Measurements from ENCODE around the gene NOD1.

Gene NOD1

DNA sequence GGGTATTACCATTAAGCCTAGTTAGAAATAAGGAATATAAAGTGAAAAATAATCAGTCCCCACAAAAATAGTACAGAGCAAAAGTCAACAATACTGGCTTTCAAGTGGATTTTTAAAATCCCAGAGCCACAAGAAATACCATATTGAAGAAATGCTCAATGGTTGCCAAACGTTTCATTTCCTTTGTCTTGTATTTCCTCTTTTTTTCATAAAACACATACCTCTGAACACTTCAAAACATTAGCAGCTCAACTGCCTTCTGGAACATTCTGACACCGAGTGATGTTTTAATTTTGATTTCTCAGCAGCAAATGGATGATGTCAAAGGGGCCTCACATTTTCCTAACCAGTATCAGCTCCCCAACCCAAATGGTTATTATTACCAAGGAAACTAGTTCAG is 10.5 kb downstream of the NOD1 start:
- Histone ChIP-seq H3K23ac (ENCODE audit: low read depth, low read length, poor library complexity) (no peak overlapping the region), H4K8ac (ENCODE audit: low read depth, low read length) (no peak overlapping the region), H3K4me1 (ENCODE audit: control insufficient read depth in 2 of 2, insufficient read depth in 1 of 2, low read depth in 1 of 2, low read length in 2 of 2) (peaks cover 23 to 24% of the 10 kb centered on the region in 2 donors), H3K27ac (replicated peaks; ENCODE audit: low read length) (no peak overlapping the region), H3K4me3 (ENCODE audit: low read length in 2 of 2) (no peak overlapping the region), H3K79me1 (ENCODE audit: low read depth, low read length) (no peaks in the 10 kb centered on the region), H2BK120ac (ENCODE audit: low read depth, low read length) (no peak overlapping the region), H3K27me3 (ENCODE audit: control insufficient read depth in 3 of 3, insufficient read depth in 3 of 3, low read depth in 1 of 3, low read length in 3 of 3) (no peaks in the 10 kb centered on the region), H2BK15ac (ENCODE audit: low read length) (no peak overlapping the region), H2AFZ (ENCODE audit: low read length) (no peak overlapping the region), H3K4ac (ENCODE audit: low read length) (no peak overlapping the region), H3K9ac (ENCODE audit: low read depth, low read length, poor library complexity) (no peak overlapping the region), H3K36me3 (replicated peaks in 1 of 2; ENCODE audit: control insufficient read depth in 2 of 2, insufficient read depth in 2 of 2, low read length in 2 of 2) (no peaks in the 10 kb centered on the region), H3K14ac (ENCODE audit: low read length) (no peak overlapping the region), H2AK5ac (ENCODE audit: low read depth, low read length) (no peak overlapping the region), H3K4me2 (ENCODE audit: insufficient read depth, low read length, poor library complexity, severe bottlenecking) (no peak overlapping the region), H2BK5ac (ENCODE audit: low read length) (no peak overlapping the region), H2BK12ac (ENCODE audit: low read length) (no peak overlapping the region), H3K18ac (ENCODE audit: low read length) (no peak overlapping the region), H3K9me3 (replicated peaks in 1 of 2; ENCODE audit: control insufficient read depth in 2 of 2, insufficient read depth in 1 of 2, low read depth in 1 of 2, low read length in 2 of 2) (no peaks in the 10 kb centered on the region), H4K91ac (ENCODE audit: low read depth, low read length, poor library complexity) (no peak overlapping the region)
- WGBS, 2 donors (ENCODE audit: extremely low coverage in 2 of 2, insufficient read length in 2 of 2, insufficient replicate concordance in 1 of 2), result no CpG with 5 or more reads among the region's 2 CpGs
- DNase-seq (ENCODE audit: low spot score), result no peak

DNA sequence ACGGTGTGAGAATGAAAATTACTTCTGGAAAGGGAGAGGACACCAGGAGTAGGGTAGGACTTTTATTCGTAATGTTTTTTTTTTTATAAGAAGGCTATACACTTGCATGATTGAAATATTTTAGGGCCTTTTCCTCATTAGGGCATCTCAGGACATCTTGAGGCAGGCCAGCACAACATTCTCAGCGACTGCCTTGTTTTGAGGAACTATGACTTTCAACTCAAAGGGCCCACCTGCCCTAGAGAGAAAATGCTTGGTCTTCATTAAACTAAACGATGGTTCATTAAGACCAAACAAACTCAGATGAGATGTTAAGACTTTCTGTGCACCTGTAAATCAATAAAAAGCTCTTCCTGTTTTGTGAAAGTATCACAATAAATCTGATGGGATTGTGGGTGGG is 11.3 kb downstream of the NOD1 start:
- Histone ChIP-seq H2BK12ac (ENCODE audit: low read length) (no peak overlapping the region), H2AFZ (ENCODE audit: low read length) (no peak overlapping the region), H2AK5ac (ENCODE audit: low read depth, low read length) (no peak overlapping the region), H3K9me3 (replicated peaks in 1 of 2; ENCODE audit: control insufficient read depth in 2 of 2, insufficient read depth in 1 of 2, low read depth in 1 of 2, low read length in 2 of 2) (no peaks in the 10 kb centered on the region), H3K4ac (ENCODE audit: low read length) (no peak overlapping the region), H2BK120ac (ENCODE audit: low read depth, low read length) (no peak overlapping the region), H3K9ac (ENCODE audit: low read depth, low read length, poor library complexity) (no peak overlapping the region), H3K79me1 (ENCODE audit: low read depth, low read length) (no peaks in the 10 kb centered on the region), H3K14ac (ENCODE audit: low read length) (no peak overlapping the region), H4K91ac (ENCODE audit: low read depth, low read length, poor library complexity) (no peak overlapping the region), H3K27me3 (ENCODE audit: control insufficient read depth in 3 of 3, insufficient read depth in 3 of 3, low read depth in 1 of 3, low read length in 3 of 3) (no peaks in the 10 kb centered on the region), H2BK5ac (ENCODE audit: low read length) (no peak overlapping the region), H3K23ac (ENCODE audit: low read depth, low read length, poor library complexity) (no peak overlapping the region), H4K8ac (ENCODE audit: low read depth, low read length) (no peak overlapping the region), H3K18ac (ENCODE audit: low read length) (no peak overlapping the region), H3K36me3 (replicated peaks in 1 of 2; ENCODE audit: control insufficient read depth in 2 of 2, insufficient read depth in 2 of 2, low read length in 2 of 2) (no peaks in the 10 kb centered on the region), H2BK15ac (ENCODE audit: low read length) (no peak overlapping the region), H3K4me2 (ENCODE audit: insufficient read depth, low read length, poor library complexity, severe bottlenecking) (no peak overlapping the region), H3K4me1 (ENCODE audit: control insufficient read depth in 2 of 2, insufficient read depth in 1 of 2, low read depth in 1 of 2, low read length in 2 of 2) (peaks cover 23 to 24% of the 10 kb centered on the region in 2 donors), H3K27ac (replicated peaks; ENCODE audit: low read length) (no peak overlapping the region), H3K4me3 (ENCODE audit: low read length in 2 of 2) (no peak overlapping the region)
- DNase-seq (ENCODE audit: low spot score), result no peak
- WGBS, 2 donors (ENCODE audit: extremely low coverage in 2 of 2, insufficient read length in 2 of 2, insufficient replicate concordance in 1 of 2), result no CpG with 5 or more reads among the region's 4 CpGs

DNA sequence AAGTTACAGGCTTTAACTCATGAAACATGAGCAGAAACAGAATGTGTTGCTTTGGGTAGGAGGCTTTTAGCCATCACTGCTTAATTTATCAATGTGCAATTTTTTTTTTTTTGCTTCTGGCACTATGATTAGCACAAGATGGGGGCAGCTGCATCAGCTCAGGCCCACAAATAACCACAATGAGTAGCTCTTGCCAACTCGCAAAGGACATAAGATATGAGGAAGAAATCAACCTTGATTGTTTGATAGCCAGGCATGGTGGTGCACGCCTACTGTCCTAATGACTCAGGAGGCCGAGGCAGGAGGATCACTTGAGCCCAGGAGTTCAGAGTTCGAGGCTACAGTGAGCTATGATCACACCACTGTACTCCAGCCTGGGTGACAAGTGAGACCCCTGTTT is 12.3 kb downstream of the NOD1 start:
- no peaks in the 10 kb centered on the region for H3K79me1 ChIP-seq (ENCODE audit: low read depth, low read length)
- H3K4me2 ChIP-seq (ENCODE audit: insufficient read depth, low read length, poor library complexity, severe bottlenecking), result no peak overlapping the region
- H3K36me3 ChIP-seq (replicated peaks in 1 of 2; ENCODE audit: control insufficient read depth in 2 of 2, insufficient read depth in 2 of 2, low read length in 2 of 2), result no peaks in the 10 kb centered on the region
- no peak overlapping the region for H2AFZ ChIP-seq (ENCODE audit: low read length)
- H3K27me3 ChIP-seq (ENCODE audit: control insufficient read depth in 3 of 3, insufficient read depth in 3 of 3, low read depth in 1 of 3, low read length in 3 of 3), result no peaks in the 10 kb centered on the region
- H2AK5ac ChIP-seq (ENCODE audit: low read depth, low read length), result no peak overlapping the region
- H3K18ac ChIP-seq (ENCODE audit: low read length), result no peak overlapping the region
- no peaks in the 10 kb centered on the region for H3K9me3 ChIP-seq (replicated peaks in 1 of 2; ENCODE audit: control insufficient read depth in 2 of 2, insufficient read depth in 1 of 2, low read depth in 1 of 2, low read length in 2 of 2)
- no peak overlapping the region for H4K8ac ChIP-seq (ENCODE audit: low read depth, low read length)
- no peak overlapping the region for H3K14ac ChIP-seq (ENCODE audit: low read length)
- no peak overlapping the region for H2BK15ac ChIP-seq (ENCODE audit: low read length)
- H3K4me3 ChIP-seq (ENCODE audit: low read length in 2 of 2), result no peak overlapping the region
- peaks cover 16% of the 10 kb centered on the region in 2 donors for H3K4me1 ChIP-seq (ENCODE audit: control insufficient read depth in 2 of 2, insufficient read depth in 1 of 2, low read depth in 1 of 2, low read length in 2 of 2)
- H2BK5ac ChIP-seq (ENCODE audit: low read length), result no peak overlapping the region
- H3K27ac ChIP-seq (replicated peaks; ENCODE audit: low read length), result no peak overlapping the region
- no peak overlapping the region for H3K9ac ChIP-seq (ENCODE audit: low read depth, low read length, poor library complexity)
- WGBS, 2 donors (ENCODE audit: extremely low coverage in 2 of 2, insufficient read length in 2 of 2, insufficient replicate concordance in 1 of 2), result no CpG with 5 or more reads among the region's 4 CpGs
- no peak overlapping the region for H2BK12ac ChIP-seq (ENCODE audit: low read length)
- H3K4ac ChIP-seq (ENCODE audit: low read length), result no peak overlapping the region
- no peak overlapping the region for H2BK120ac ChIP-seq (ENCODE audit: low read depth, low read length)
- no peak overlapping the region for H4K91ac ChIP-seq (ENCODE audit: low read depth, low read length, poor library complexity)
- DNase-seq (ENCODE audit: low spot score), result no peak
- no peak overlapping the region for H3K23ac ChIP-seq (ENCODE audit: low read depth, low read length, poor library complexity)

DNA sequence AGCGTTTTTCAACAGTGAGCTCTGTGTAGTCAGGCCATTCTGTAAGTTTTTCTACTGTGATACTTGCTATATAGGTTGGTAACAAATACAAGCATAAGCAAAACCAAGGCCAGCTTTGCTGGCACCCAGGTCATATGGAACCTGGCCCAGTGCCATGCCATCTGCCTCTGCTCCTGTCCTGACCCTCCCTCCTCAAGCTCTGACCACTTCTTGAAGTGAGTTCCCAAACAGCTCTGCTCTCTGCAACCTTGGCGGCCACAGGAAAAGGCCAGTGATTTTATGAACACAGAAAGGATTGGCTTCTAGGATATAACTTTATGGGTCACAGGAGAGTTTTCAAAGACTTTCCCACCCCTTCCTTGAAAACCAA is 12.8 kb downstream of the NOD1 start:
- Histone ChIP-seq H3K23ac (ENCODE audit: low read depth, low read length, poor library complexity) (no peak overlapping the region), H3K9me3 (replicated peaks in 1 of 2; ENCODE audit: control insufficient read depth in 2 of 2, insufficient read depth in 1 of 2, low read depth in 1 of 2, low read length in 2 of 2) (no peaks in the 10 kb centered on the region), H2BK12ac (ENCODE audit: low read length) (no peak overlapping the region), H3K4me2 (ENCODE audit: insufficient read depth, low read length, poor library complexity, severe bottlenecking) (no peak overlapping the region), H3K36me3 (replicated peaks in 1 of 2; ENCODE audit: control insufficient read depth in 2 of 2, insufficient read depth in 2 of 2, low read length in 2 of 2) (no peaks in the 10 kb centered on the region), H2BK5ac (ENCODE audit: low read length) (no peak overlapping the region), H3K4me3 (ENCODE audit: low read length in 2 of 2) (no peak overlapping the region), H2BK120ac (ENCODE audit: low read depth, low read length) (no peak overlapping the region), H3K9ac (ENCODE audit: low read depth, low read length, poor library complexity) (no peak overlapping the region), H3K14ac (ENCODE audit: low read length) (no peak overlapping the region), H2BK15ac (ENCODE audit: low read length) (no peak overlapping the region), H3K4me1 (ENCODE audit: control insufficient read depth in 2 of 2, insufficient read depth in 1 of 2, low read depth in 1 of 2, low read length in 2 of 2) (peaks cover 11 to 12% of the 10 kb centered on the region in 2 donors), H3K79me1 (ENCODE audit: low read depth, low read length) (no peaks in the 10 kb centered on the region), H3K18ac (ENCODE audit: low read length) (no peak overlapping the region), H3K27me3 (ENCODE audit: control insufficient read depth in 3 of 3, insufficient read depth in 3 of 3, low read depth in 1 of 3, low read length in 3 of 3) (no peaks in the 10 kb centered on the region), H2AFZ (ENCODE audit: low read length) (no peak overlapping the region), H3K4ac (ENCODE audit: low read length) (no peak overlapping the region), H3K27ac (replicated peaks; ENCODE audit: low read length) (no peak overlapping the region), H4K91ac (ENCODE audit: low read depth, low read length, poor library complexity) (no peak overlapping the region), H2AK5ac (ENCODE audit: low read depth, low read length) (no peak overlapping the region), H4K8ac (ENCODE audit: low read depth, low read length) (no peak overlapping the region)
- no peak for DNase-seq (ENCODE audit: low spot score)
- no CpG with 5 or more reads among the region's 2 CpGs for WGBS, 2 donors (ENCODE audit: extremely low coverage in 2 of 2, insufficient read length in 2 of 2, insufficient replicate concordance in 1 of 2)
